SU-DHL-6 (cell line): ENCODE results near the gene HINFP.

Experiments
- EZH2phosphoT487 ChIP-seq: fragments of 200-600 bp; sonication (generic), shearing (Covaris generic); conservative IDR thresholded peaks from 2 replicates; pipeline ENCODE4 v1.6.1; 2018; ENCODE audit warnings: mild to moderate bottlenecking, antibody characterized with exemption, low read length, moderate library complexity, mixed read lengths
- TF ChIP-seq, protein P1 (sequence below): fragments of 200-600 bp; sonication (generic); IDR thresholded peaks from one replicate; pipeline ENCODE4 v1.5.1; 2017; ENCODE audit warnings: antibody characterized with exemption, mild to moderate bottlenecking, low read length, moderate library complexity; ENCODE audit not compliant: insufficient read depth, poor library complexity, severe bottlenecking

- TF ChIP-seq, protein P1, sequence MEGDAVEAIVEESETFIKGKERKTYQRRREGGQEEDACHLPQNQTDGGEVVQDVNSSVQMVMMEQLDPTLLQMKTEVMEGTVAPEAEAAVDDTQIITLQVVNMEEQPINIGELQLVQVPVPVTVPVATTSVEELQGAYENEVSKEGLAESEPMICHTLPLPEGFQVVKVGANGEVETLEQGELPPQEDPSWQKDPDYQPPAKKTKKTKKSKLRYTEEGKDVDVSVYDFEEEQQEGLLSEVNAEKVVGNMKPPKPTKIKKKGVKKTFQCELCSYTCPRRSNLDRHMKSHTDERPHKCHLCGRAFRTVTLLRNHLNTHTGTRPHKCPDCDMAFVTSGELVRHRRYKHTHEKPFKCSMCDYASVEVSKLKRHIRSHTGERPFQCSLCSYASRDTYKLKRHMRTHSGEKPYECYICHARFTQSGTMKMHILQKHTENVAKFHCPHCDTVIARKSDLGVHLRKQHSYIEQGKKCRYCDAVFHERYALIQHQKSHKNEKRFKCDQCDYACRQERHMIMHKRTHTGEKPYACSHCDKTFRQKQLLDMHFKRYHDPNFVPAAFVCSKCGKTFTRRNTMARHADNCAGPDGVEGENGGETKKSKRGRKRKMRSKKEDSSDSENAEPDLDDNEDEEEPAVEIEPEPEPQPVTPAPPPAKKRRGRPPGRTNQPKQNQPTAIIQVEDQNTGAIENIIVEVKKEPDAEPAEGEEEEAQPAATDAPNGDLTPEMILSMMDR, result no peak
- TF ChIP-seq EZH2phosphoT487, result no peak
Observed at GRCh38 chr11:119167933-119168332, 46.6 kb downstream of the HINFP start.
